Measurements from ENCODE around the gene CYP2B6.
"Not testable (repeated sequence)": the region's sequence is repeated elsewhere in the genome, so short reads cannot be mapped to it uniquely, and the experiment has no call there.

DNA sequence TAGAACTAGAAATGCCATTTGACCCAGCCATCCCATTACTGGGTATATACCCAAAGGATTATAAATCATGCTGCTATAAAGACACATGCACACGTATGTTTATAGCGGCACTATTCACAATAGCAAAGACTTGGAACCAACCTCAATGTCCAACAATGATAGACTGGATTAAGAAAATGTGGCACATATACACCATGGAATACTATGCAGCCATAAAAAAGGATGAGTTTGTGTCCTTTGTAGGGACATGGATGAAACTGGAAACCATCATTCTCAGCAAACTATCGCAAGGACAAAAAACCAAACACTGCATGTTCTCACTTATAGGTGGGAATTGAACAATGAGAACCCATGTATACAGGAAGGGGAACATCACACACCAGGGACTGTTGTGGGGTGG lies 23.0 kb upstream of the CYP2B6 start:
- not testable (repeated sequence) for TF ChIP-seq POLR2A (IDR thresholded peaks at IDR 0.05; ENCODE audit: low read depth, low read length); TAF1 (IDR thresholded peaks at IDR 0.05; ENCODE audit: borderline replicate concordance, low read depth, low read length)
